GM19468 (cell line): Measurements from ENCODE around the gene CDC42EP5.
A peak's percentile ranks its signal among the peaks of the same experiment; 100 is the strongest.
"Not testable (repeated sequence)": the region's sequence is repeated elsewhere in the genome, so short reads cannot be mapped to it uniquely, and the experiment has no call there.

Source experiments
- ATAC-seq: cut with Tn5 transposase; IDR thresholded peaks from one replicate; pipeline ENCODE4 v1.9.1; 2021; ENCODE audit warnings: mild to moderate bottlenecking, moderate library complexity, moderate number of reproducible peaks; ENCODE audit not compliant: unreplicated experiment; ENCODE audit errors: extremely low read depth

Gene CDC42EP5

GRCh38 chr19:54451331-54451871, 21.7 kb downstream of the CDC42EP5 start:
- ATAC-seq, result no peak

- no peak for ATAC-seq
These were observed 23.4 kb downstream of the CDC42EP5 start for GRCh38 chr19:54449701-54450069.

GRCh38 chr19:54448774-54449700, 24.1 kb downstream of the CDC42EP5 start, which contains the start of gene LENG8:
Gene LENG8 (plus strand): TSS chr19:54449199. CDS start chr19:54451345, 2,146 bp downstream.
- ATAC-seq, result peak; percentile 65

GRCh38 chr19:54448040-54448773, 24.9 kb downstream of the CDC42EP5 start:
- no peak for ATAC-seq

- ATAC-seq, result not testable (repeated sequence)
These were observed 26.7 kb downstream of the CDC42EP5 start for GRCh38 chr19:54446349-54446748.

GRCh38 chr19:54444737-54445136, 28.4 kb downstream of the CDC42EP5 start:
- ATAC-seq, result no peak

- ATAC-seq, result no peak
These were observed 32.5 kb downstream of the CDC42EP5 start for GRCh38 chr19:54440641-54441040.

- ATAC-seq, result no peak
These were observed 33.8 kb downstream of the CDC42EP5 start for GRCh38 chr19:54439174-54439851.

- ATAC-seq, result no peak
These were observed 36.4 kb downstream of the CDC42EP5 start for GRCh38 chr19:54436628-54437252.

GRCh38 chr19:54436031-54436523, 37.0 kb downstream of the CDC42EP5 start:
- no peak for ATAC-seq

GRCh38 chr19:54435551-54436016, 37.5 kb downstream of the CDC42EP5 start:
- ATAC-seq, result no peak

GRCh38 chr19:54434873-54435214, 38.3 kb downstream of the CDC42EP5 start:
- ATAC-seq, result no peak

GRCh38 chr19:54434112-54434872, 38.8 kb downstream of the CDC42EP5 start:
- no peak for ATAC-seq

GRCh38 chr19:54433697-54434096, 39.4 kb downstream of the CDC42EP5 start:
- no peak for ATAC-seq

GRCh38 chr19:54432144-54432738, 40.9 kb downstream of the CDC42EP5 start:
- ATAC-seq, result no peak

GRCh38 chr19:54431255-54431838, 41.7 kb downstream of the CDC42EP5 start:
- ATAC-seq, result no peak

GRCh38 chr19:54430306-54431254, 42.5 kb downstream of the CDC42EP5 start:
- no peak for ATAC-seq
